SHP77 (cell line): ENCODE measurements around the gene MRPL20.
"Not testable (repeated sequence)": the region's sequence is repeated elsewhere in the genome, so short reads cannot be mapped to it uniquely, and the experiment has no call there.

Source experiments
- DNase-seq, 2 experiments: peaks; one replicate each; lab custom pipeline; 2025; lab: John Stamatoyannopoulos, UW

Gene MRPL20

GRCh38 chr1:1407636-1408318 is 684 bp upstream of the MRPL20 start:
- DNase-seq = no peak

GRCh38 chr1:1406101-1406820 is 832 bp downstream of the MRPL20 start:
- DNase-seq = no peak

- no peak for DNase-seq
These were observed 3.4 kb downstream of the MRPL20 start for GRCh38 chr1:1403653-1404052.

GRCh38 chr1:1402901-1403392 is 4.1 kb downstream of the MRPL20 start:
- not testable (repeated sequence) for DNase-seq

GRCh38 chr1:1402072-1402900 is 4.8 kb downstream of the MRPL20 start:
- peak; percentile 34 to 45 for DNase-seq

GRCh38 chr1:1401457-1402010 is 5.6 kb downstream of the MRPL20 start:
- no peak for DNase-seq

- no peak for DNase-seq
These were observed 6.3 kb downstream of the MRPL20 start for GRCh38 chr1:1400576-1401456.

- DNase-seq = no peak
These were observed 7.1 kb downstream of the MRPL20 start for GRCh38 chr1:1399872-1400575.

- DNase-seq = peak; percentile 93 to 97
These were observed 7.8 kb downstream of the MRPL20 start, which contains the start of gene CCNL2 for GRCh38 chr1:1399187-1399871. CCNL2 (minus strand) TSS chr1:1399335; CDS start chr1:1399306, 29 bp downstream.

- DNase-seq = no peak
These were observed 8.4 kb downstream of the MRPL20 start for GRCh38 chr1:1398677-1399186.

GRCh38 chr1:1397839-1398523 is 9.1 kb downstream of the MRPL20 start:
- no peak for DNase-seq

GRCh38 chr1:1395166-1395565 is 11.9 kb downstream of the MRPL20 start:
- DNase-seq = no peak

- no peak for DNase-seq
These were observed 13.0 kb downstream of the MRPL20 start for GRCh38 chr1:1394116-1394515.

- DNase-seq = no peak
These were observed 13.7 kb downstream of the MRPL20 start for GRCh38 chr1:1393428-1393827.

- DNase-seq = no peak
These were observed 14.1 kb downstream of the MRPL20 start for GRCh38 chr1:1393014-1393413.

GRCh38 chr1:1391225-1391624 is 15.9 kb downstream of the MRPL20 start:
- no peak for DNase-seq

GRCh38 chr1:1390675-1391074 is 16.4 kb downstream of the MRPL20 start:
- DNase-seq = no peak

GRCh38 chr1:1388078-1388472 is 19.0 kb downstream of the MRPL20 start:
- no peak for DNase-seq
